H1 (cell line): ENCODE data around the gene STAT3. TPM values are rescaled to one million over a fixed set of nuclear protein-coding genes. Genes with fewer than 3 reads are reported as not detected.

Source experiments
- CTCF ChIA-PET: fragments of 300-600 bp; sonication (Branson Sonifier 250); formaldehyde crosslinking; loops from one replicate; lab custom pipeline; 2021; ENCODE audit not compliant: partially characterized antibody; lab: Charles Lee
- POLR2A ChIA-PET: fragments of 300-600 bp; sonication (Branson Sonifier 250); formaldehyde crosslinking; loops from one replicate; lab custom pipeline; 2021; ENCODE audit warnings: inconsistent platforms; ENCODE audit not compliant: partially characterized antibody; lab: Charles Lee
- DNase-seq, 2 experiments: peaks; one replicate each; pipeline versions ENCODE4 v3.0.0 to v3.0.0-alpha.2; 2010 to 2022; ENCODE audit warnings: low spot score in 2 of 2, low read depth in 1 of 2, mixed read lengths in 1 of 2
- FAIRE-seq: peaks from 2 replicates; lab custom pipeline; 2011; peaks lifted over from hg19 to GRCh38; lab: Jason Lieb, UNC
- H2AFZ ChIP-seq: 2 replicates; pipeline ENCODE4 v1.8.1; 2012; ENCODE audit warnings: low read length, inconsistent platforms
- H2AK5ac ChIP-seq: 2 replicates; pipeline ENCODE4 v1.6.1; 2013; ENCODE audit warnings: low read depth, low read length
- H2BK120ac ChIP-seq: replicated peaks from 2 replicates; pipeline ENCODE3; 2013; ENCODE audit warnings: low read depth, low read length, inconsistent platforms
- H2BK12ac ChIP-seq: 2 replicates; pipeline ENCODE4 v1.6.1; 2013; ENCODE audit warnings: low read depth, low read length
- H2BK15ac ChIP-seq: 2 replicates; pipeline ENCODE4 v1.6.1; 2013; ENCODE audit warnings: low read length
- H2BK20ac ChIP-seq: 2 replicates; pipeline ENCODE4 v1.6.1; 2013; ENCODE audit warnings: low read length
- H2BK5ac ChIP-seq: 2 replicates; pipeline ENCODE4 v1.6.1; 2013; ENCODE audit warnings: low read depth, low read length
- H3K14ac ChIP-seq: 2 replicates; pipeline ENCODE4 v1.6.1; 2013; ENCODE audit warnings: inconsistent platforms; ENCODE audit not compliant: insufficient read length
- H3K18ac ChIP-seq: 2 replicates; pipeline ENCODE4 v1.6.1; 2013; ENCODE audit warnings: low read length; ENCODE audit errors: extremely low read depth
- H3K23ac ChIP-seq: 2 replicates; pipeline ENCODE4 v1.6.1; 2013; ENCODE audit warnings: inconsistent platforms; ENCODE audit not compliant: insufficient read length
- H3K23me2 ChIP-seq: 2 replicates; pipeline ENCODE4 v1.6.1; 2013; ENCODE audit warnings: low read depth, low read length
- H3K27ac ChIP-seq: 2 replicates; pipeline ENCODE4 v1.6.1; 2011; ENCODE audit warnings: low read depth, low read length, inconsistent platforms
- H3K27me3 ChIP-seq, 4 experiments: replicated peaks in 1 of 4; 1 replicate in 1 of 4; 2 replicates in 3 of 4; pipeline versions ENCODE4 v1.6.1 to v1.8.1; 2011 to 2013; ENCODE audit warnings: low read length in 3 of 4, mild to moderate bottlenecking in 3 of 4, inconsistent platforms in 2 of 4, mixed read lengths in 2 of 4, moderate library complexity in 1 of 4; ENCODE audit not compliant: control insufficient read depth in 3 of 4, insufficient read depth in 3 of 4; ENCODE audit errors: extremely low read depth in 1 of 4
- H3K36me3 ChIP-seq, 4 experiments: 2 replicates each; pipeline versions ENCODE4 v1.6.1 to v1.8.1; 2011 to 2013; ENCODE audit warnings: mild to moderate bottlenecking in 4 of 4, low read length in 3 of 4, moderate library complexity in 2 of 4, control low read depth in 1 of 4, inconsistent platforms in 1 of 4; ENCODE audit not compliant: insufficient read depth in 4 of 4, control insufficient read depth in 2 of 4
- H3K4ac ChIP-seq: replicated peaks from 2 replicates; pipeline ENCODE3; 2013; ENCODE audit warnings: low read length, low read depth, mixed read lengths, inconsistent platforms; ENCODE audit not compliant: insufficient read length
- H3K4me1 ChIP-seq, 4 experiments: replicated peaks in 1 of 4; 1 replicate in 1 of 4; 2 replicates in 3 of 4; pipeline versions ENCODE4 v1.6.1 to v1.8.1; 2011 to 2013; ENCODE audit warnings: low read length in 3 of 4, inconsistent platforms in 2 of 4, mixed read lengths in 1 of 4; ENCODE audit not compliant: insufficient read depth in 4 of 4, control insufficient read depth in 3 of 4
- H3K4me2 ChIP-seq, 2 experiments: 2 replicates each; pipeline versions ENCODE4 v1.6.1 to v1.8.1; 2011 to 2013; ENCODE audit warnings: low read depth in 2 of 2, low read length in 2 of 2, control low read depth in 1 of 2, inconsistent platforms in 1 of 2, mild to moderate bottlenecking in 1 of 2; ENCODE audit not compliant: insufficient read depth in 1 of 2
- H3K4me3 ChIP-seq, 4 experiments: fragments of 200-600, 300-600 bp in 1 of 4; sonication (generic), shearing (Covaris generic), sonication (Bioruptor Twin) in 1 of 4; 2 replicates each; pipeline versions ENCODE4 v1.5.1 to v1.8.1; 2011 to 2016; ENCODE audit warnings: low read length in 4 of 4, low read depth in 3 of 4, control low read depth in 2 of 4, inconsistent platforms in 2 of 4, mild to moderate bottlenecking in 2 of 4, mixed read lengths in 1 of 4, moderate library complexity in 1 of 4; ENCODE audit not compliant: insufficient read depth in 2 of 4; ENCODE audit errors: extremely low read depth in 1 of 4
- H3K56ac ChIP-seq: replicated peaks from 2 replicates; pipeline ENCODE3; 2013; ENCODE audit warnings: low read depth, mild to moderate bottlenecking, mixed read lengths, low read length, inconsistent platforms; ENCODE audit not compliant: insufficient read length
- H3K79me1 ChIP-seq: 2 replicates; pipeline ENCODE4 v1.6.1; 2013; ENCODE audit warnings: low read depth, low read length, control low read depth
- H3K79me2 ChIP-seq, 2 experiments: 2 replicates each; pipeline versions ENCODE4 v1.6.1 to v1.8.1; 2012 to 2013; ENCODE audit warnings: low read length in 2 of 2, mild to moderate bottlenecking in 2 of 2, inconsistent platforms in 1 of 2; ENCODE audit not compliant: insufficient read depth in 2 of 2, control insufficient read depth in 1 of 2
- H3K9ac ChIP-seq, 4 experiments: replicated peaks in 1 of 4; 1 replicate in 1 of 4; 2 replicates in 3 of 4; pipeline versions ENCODE4 v1.6.1 to v1.8.1; 2011 to 2013; ENCODE audit warnings: low read depth in 3 of 4, low read length in 3 of 4, control low read depth in 2 of 4, mild to moderate bottlenecking in 2 of 4, moderate library complexity in 2 of 4, inconsistent platforms in 1 of 4; ENCODE audit errors: extremely low read depth in 1 of 4
- H3K9me3 ChIP-seq, 2 experiments: 2 replicates each; pipeline versions ENCODE4 v1.6.1 to v1.8.1; 2012 to 2013; ENCODE audit warnings: mild to moderate bottlenecking in 2 of 2, moderate library complexity in 2 of 2, control low read depth in 1 of 2, inconsistent platforms in 1 of 2, low read depth in 1 of 2, low read length in 1 of 2, mixed read lengths in 1 of 2; ENCODE audit not compliant: insufficient read depth in 2 of 2
- H4K20me1 ChIP-seq, 2 experiments: replicated peaks in 1 of 2; 2 replicates each; pipeline versions ENCODE3 to v1.8.1; 2011 to 2013; ENCODE audit warnings: inconsistent platforms in 2 of 2, low read length in 2 of 2, mild to moderate bottlenecking in 1 of 2; ENCODE audit not compliant: insufficient read depth in 2 of 2, control insufficient read depth in 1 of 2
- H4K5ac ChIP-seq: 2 replicates; pipeline ENCODE4 v1.6.1; 2013; ENCODE audit warnings: low read length, low read depth, mixed read lengths, inconsistent platforms; ENCODE audit not compliant: insufficient read length
- H4K8ac ChIP-seq: 2 replicates; pipeline ENCODE4 v1.8.0; 2013; ENCODE audit warnings: mild to moderate bottlenecking, moderate library complexity, low read length, inconsistent platforms; ENCODE audit not compliant: insufficient read depth; ENCODE audit errors: extremely low read depth
- H4K91ac ChIP-seq: replicated peaks from 2 replicates; pipeline ENCODE3; 2013; ENCODE audit warnings: low read length, mixed read lengths, inconsistent platforms; ENCODE audit not compliant: insufficient read length
- CTCF ChIP-seq, 3 experiments: IDR thresholded peaks; 1 replicate in 2 of 3; 2 replicates in 1 of 3; pipeline versions ENCODE4 v1.5.1 to v1.6.1; 2011; ENCODE audit warnings: low read length in 3 of 3, mild to moderate bottlenecking in 3 of 3, inconsistent platforms in 2 of 3, low read depth in 1 of 3, moderate library complexity in 1 of 3; ENCODE audit not compliant: insufficient read depth in 1 of 3; ENCODE audit errors: control extremely low read depth in 1 of 3
- RAD21 ChIP-seq, 2 experiments: IDR thresholded peaks in 1 of 2; conservative IDR thresholded peaks in 1 of 2; 2 replicates each; pipeline ENCODE4 v1.6.1; 2011; ENCODE audit warnings: low read depth in 2 of 2, low read length in 2 of 2, improper control_type of control experiment in 1 of 2, inconsistent platforms in 1 of 2, mild to moderate bottlenecking in 1 of 2, moderate library complexity in 1 of 2
- polyA plus RNA-seq, 7 experiments: library from polyadenylated mRNA; depleted of rRNA in 3 of 7; stranded (reverse) in 5 of 7; unstranded in 2 of 7; fragments of >200 nt in 5 of 7; fragments of 200-250 nt in 2 of 7; gene quantifications; 1 replicate in 5 of 7; 2 replicates in 1 of 7; 4 replicates in 1 of 7; pipeline versions ENCODE4 v1.2.1 to v1.2.3, GENCODE V29; 2011 to 2013; ENCODE audit warnings: missing spikeins in 2 of 7, mixed read lengths in 2 of 7
- total RNA-seq: library from RNA; stranded (reverse); fragmentation: NEBNext Ultra II Directional; extraction: Animal tissue kit (Norgen Biotek cat#: 25700); gene quantifications from 2 replicates; pipeline ENCODE4 v1.2.1, GENCODE V29; 2021

Gene STAT3
- total and polyA plus RNA-seq, 2 of the 8 experiments (the other 6 are each of a cell fraction or from before 2014, with no cell fraction given) = 38.4 to 94.1 TPM

- H3K27ac ChIP-seq = no peak overlapping the region
- FAIRE-seq = no peak
- H2BK12ac ChIP-seq = no peak overlapping the region
- no peaks in the 10 kb centered on the region for H3K27me3 ChIP-seq
- no peak overlapping the region for H3K4me2 ChIP-seq
- no peak overlapping the region for H2AK5ac ChIP-seq
- no peak overlapping the region for H2AFZ ChIP-seq
- no peak overlapping the region for H4K8ac ChIP-seq
- no peak overlapping the region for H2BK5ac ChIP-seq
- H3K18ac ChIP-seq = no peak overlapping the region
- no peak overlapping the region for H3K4me3 ChIP-seq
- no peak overlapping the region for H4K5ac ChIP-seq
- H2BK120ac ChIP-seq = no peak overlapping the region
- H3K9me3 ChIP-seq = no peaks in the 10 kb centered on the region
- DNase-seq = no peak
- peaks cover 5 to 14% (median 11%) of the 10 kb centered on the region in 4 experiments; a peak in 6 of 7 replicates for H3K4me1 ChIP-seq
- ChIA-PET CTCF (interaction anchor here (3.1 kb wide), 1 partner anchor 49 kb away, joined by 15 read pairs; no protein-coding TSS in a partner anchor), POLR2A (no interaction called here)
- no peak overlapping the region for H3K4ac ChIP-seq
- no peak overlapping the region for H3K9ac ChIP-seq
- no peak overlapping the region for H2BK20ac ChIP-seq
- H3K79me1 ChIP-seq = peaks cover 11% of the 10 kb centered on the region
- H4K91ac ChIP-seq = no peak overlapping the region
- no peak overlapping the region for H3K56ac ChIP-seq
- no peaks in the 10 kb centered on the region for H3K36me3 ChIP-seq
- H4K20me1 ChIP-seq = peaks cover 0 to 4% of the 10 kb centered on the region in 2 experiments
- H3K14ac ChIP-seq = no peak overlapping the region
- H3K23me2 ChIP-seq = peaks cover 8% of the 10 kb centered on the region; the same call in 1 of the 2 replicates
- H3K79me2 ChIP-seq = peaks cover 6 to 73% of the 10 kb centered on the region in 2 experiments; a peak in 3 of 4 replicates
- no peak overlapping the region for H2BK15ac ChIP-seq
- H3K23ac ChIP-seq = no peak overlapping the region
- no peak for TF ChIP-seq RAD21 (IDR thresholded peaks at IDR 0.05 in 1 of 2, conservative IDR thresholded peaks at IDR 0.05 in 1 of 2; ENCODE audit: low read depth in 2 of 2, low read length in 2 of 2)
- no peak for TF ChIP-seq CTCF (IDR thresholded peaks at IDR 0.05; ENCODE audit: control extremely low read depth in 1 of 3, insufficient read depth in 1 of 3, low read depth in 1 of 3, low read length in 3 of 3)
Measured at GRCh38 chr17:42271779-42272035, 116.5 kb downstream of the STAT3 start.
